ENCODE data around the gene CD33. TPM values are rescaled to one million over a fixed set of nuclear protein-coding genes. Genes with fewer than 3 reads are reported as not detected.
A peak's percentile ranks its signal among the peaks of the same experiment; 100 is the strongest.

Gene CD33
- total RNA-seq, 5 donors from 2014 or later (not counting 1 experiment from before 2014, with no cell fraction given): 0.23 to 0.60 (median 0.42) TPM; not detected in 1

- ATAC-seq (replicated peaks in 1 of 4) (no peak), DNase-seq (no peak)
- Histone ChIP-seq H3K4me3 (ENCODE audit: control insufficient read depth in 1 of 2, extremely low read depth in 1 of 2, low read length in 1 of 2) (no peak overlapping the region), H3K4me1 (ENCODE audit: control insufficient read depth in 1 of 2, extremely low read depth in 1 of 2, insufficient read depth in 2 of 2, low read length in 2 of 2) (peaks cover 0 to 6% of the 10 kb centered on the region in 2 experiments), H3K36me3 (ENCODE audit: control insufficient read depth in 2 of 2, extremely low read depth in 1 of 2, insufficient read depth in 1 of 2, low read length in 1 of 2) (no peaks in the 10 kb centered on the region), H3K27ac (ENCODE audit: low read length) (no peak overlapping the region), H3K9me3 (no peaks in the 10 kb centered on the region), H3K27me3 (replicated peaks in 1 of 2; ENCODE audit: control insufficient read depth in 2 of 2, extremely low read depth in 1 of 2, insufficient read depth in 2 of 2, low read length in 1 of 2) (peaks cover 0 to 53% of the 10 kb centered on the region in 2 experiments)
- WGBS (ENCODE audit: insufficient coverage): 89% methylated on average over 5 of the region's 5 CpGs
- no peaks in the 10 kb centered on the region for H3K36me3 Mint-ChIP-seq
- ChIA-PET CTCF (no interaction called here), POLR2A (no interaction called here)
- H3K9me3 Mint-ChIP-seq: no peaks in the 10 kb centered on the region
- no peak overlapping the region for H3K4me3 Mint-ChIP-seq
- H3K4me1 Mint-ChIP-seq: peaks cover 0 to 6% (median 1%) of the 10 kb centered on the region in 3 donors
- H3K27ac Mint-ChIP-seq: no peak overlapping the region
- peaks cover 18 to 38% of the 10 kb centered on the region in 2 donors for H3K27me3 Mint-ChIP-seq
Measured at GRCh38 chr19:51185868-51186215, 39.0 kb upstream of the CD33 start.

GRCh38 chr19:51186323-51186722, 38.6 kb upstream of the CD33 start:
- Mint-ChIP-seq H3K27me3 (peaks cover 18 to 38% of the 10 kb centered on the region in 2 donors), H3K27ac (no peak overlapping the region), H3K4me1 (peaks cover 0 to 6% (median 1%) of the 10 kb centered on the region in 3 donors), H3K9me3 (no peaks in the 10 kb centered on the region), H3K36me3 (no peaks in the 10 kb centered on the region), H3K4me3 (no peak overlapping the region)
- DNase-seq (no peak), ATAC-seq (replicated peaks in 1 of 4) (no peak)
- Histone ChIP-seq H3K4me1 (ENCODE audit: control insufficient read depth in 1 of 2, extremely low read depth in 1 of 2, insufficient read depth in 2 of 2, low read length in 2 of 2) (peaks cover 0 to 6% of the 10 kb centered on the region in 2 experiments), H3K36me3 (ENCODE audit: control insufficient read depth in 2 of 2, extremely low read depth in 1 of 2, insufficient read depth in 1 of 2, low read length in 1 of 2) (no peaks in the 10 kb centered on the region), H3K27me3 (replicated peaks in 1 of 2; ENCODE audit: control insufficient read depth in 2 of 2, extremely low read depth in 1 of 2, insufficient read depth in 2 of 2, low read length in 1 of 2) (peaks cover 0 to 53% of the 10 kb centered on the region in 2 experiments), H3K4me3 (ENCODE audit: control insufficient read depth in 1 of 2, extremely low read depth in 1 of 2, low read length in 1 of 2) (no peak overlapping the region), H3K9me3 (no peaks in the 10 kb centered on the region), H3K27ac (ENCODE audit: low read length) (no peak overlapping the region)
- ChIA-PET POLR2A (no interaction called here), CTCF (no interaction called here)
- WGBS (ENCODE audit: insufficient coverage): 66% methylated on average over 3 of the region's 13 CpGs

- Histone ChIP-seq H3K4me3 (ENCODE audit: control insufficient read depth in 1 of 2, extremely low read depth in 1 of 2, low read length in 1 of 2) (no peak overlapping the region), H3K27me3 (replicated peaks in 1 of 2; ENCODE audit: control insufficient read depth in 2 of 2, extremely low read depth in 1 of 2, insufficient read depth in 2 of 2, low read length in 1 of 2) (peaks cover 0 to 46% of the 10 kb centered on the region in 2 experiments), H3K9me3 (no peaks in the 10 kb centered on the region), H3K27ac (ENCODE audit: low read length) (no peak overlapping the region), H3K4me1 (ENCODE audit: control insufficient read depth in 1 of 2, extremely low read depth in 1 of 2, insufficient read depth in 2 of 2, low read length in 2 of 2) (no peaks in the 10 kb centered on the region), H3K36me3 (ENCODE audit: control insufficient read depth in 2 of 2, extremely low read depth in 1 of 2, insufficient read depth in 1 of 2, low read length in 1 of 2) (no peaks in the 10 kb centered on the region)
- ChIA-PET POLR2A (no interaction called here), CTCF (no interaction called here)
- no peaks in the 10 kb centered on the region for H3K36me3 Mint-ChIP-seq
- H3K9me3 Mint-ChIP-seq: no peaks in the 10 kb centered on the region
- H3K27ac Mint-ChIP-seq: no peak overlapping the region
- H3K4me1 Mint-ChIP-seq: peaks cover 0 to 6% (median 1%) of the 10 kb centered on the region in 3 donors
- ATAC-seq (replicated peaks in 1 of 4): no peak
- peaks cover 18 to 39% of the 10 kb centered on the region in 2 donors for H3K27me3 Mint-ChIP-seq
- 92% methylated on average over 7 of the region's 11 CpGs for WGBS (ENCODE audit: insufficient coverage)
- no peak overlapping the region for H3K4me3 Mint-ChIP-seq
- DNase-seq: no peak
Measured at GRCh38 chr19:51187395-51188226, 37.3 kb upstream of the CD33 start.

- DNase-seq (no peak), ATAC-seq (replicated peaks in 1 of 4) (no peak)
- H3K4me1 Mint-ChIP-seq: peaks cover 0 to 6% (median 1%) of the 10 kb centered on the region in 3 donors
- H3K4me1 ChIP-seq (ENCODE audit: control insufficient read depth in 1 of 2, extremely low read depth in 1 of 2, insufficient read depth in 2 of 2, low read length in 2 of 2): no peaks in the 10 kb centered on the region
- H3K27me3 ChIP-seq (replicated peaks in 1 of 2; ENCODE audit: control insufficient read depth in 2 of 2, extremely low read depth in 1 of 2, insufficient read depth in 2 of 2, low read length in 1 of 2): peaks cover 0 to 42% of the 10 kb centered on the region in 2 experiments
- POLR2A ChIA-PET: no interaction called here
- H3K9me3 Mint-ChIP-seq: no peaks in the 10 kb centered on the region
- CTCF ChIA-PET: no interaction called here
- H3K36me3 Mint-ChIP-seq: no peaks in the 10 kb centered on the region
- WGBS (ENCODE audit: insufficient coverage): no CpG with 5 or more reads among the region's 2 CpGs
- no peak overlapping the region for H3K4me3 Mint-ChIP-seq
- no peaks in the 10 kb centered on the region for H3K9me3 ChIP-seq
- no peak overlapping the region for H3K27ac Mint-ChIP-seq
- no peak overlapping the region for H3K27ac ChIP-seq (ENCODE audit: low read length)
- no peaks in the 10 kb centered on the region for H3K36me3 ChIP-seq (ENCODE audit: control insufficient read depth in 2 of 2, extremely low read depth in 1 of 2, insufficient read depth in 1 of 2, low read length in 1 of 2)
- H3K27me3 Mint-ChIP-seq: peaks cover 18 to 39% of the 10 kb centered on the region in 2 donors
- H3K4me3 ChIP-seq (ENCODE audit: control insufficient read depth in 1 of 2, extremely low read depth in 1 of 2, low read length in 1 of 2): no peak overlapping the region
Measured at GRCh38 chr19:51188227-51188559, 36.7 kb upstream of the CD33 start.

GRCh38 chr19:51192689-51193088, 32.2 kb upstream of the CD33 start:
- POLR2A ChIA-PET: no interaction called here
- Mint-ChIP-seq H3K27me3 (peaks cover 0 to 8% of the 10 kb centered on the region in 2 donors), H3K27ac (no peak overlapping the region), H3K4me1 (peaks cover 0 to 6% (median 0%) of the 10 kb centered on the region in 3 donors), H3K4me3 (no peak overlapping the region), H3K36me3 (no peaks in the 10 kb centered on the region), H3K9me3 (no peaks in the 10 kb centered on the region)
- Histone ChIP-seq H3K27ac (ENCODE audit: low read length) (no peak overlapping the region), H3K27me3 (replicated peaks in 1 of 2; ENCODE audit: control insufficient read depth in 2 of 2, extremely low read depth in 1 of 2, insufficient read depth in 2 of 2, low read length in 1 of 2) (peaks cover 0 to 8% of the 10 kb centered on the region in 2 experiments), H3K9me3 (no peaks in the 10 kb centered on the region), H3K4me3 (ENCODE audit: control insufficient read depth in 1 of 2, extremely low read depth in 1 of 2, low read length in 1 of 2) (no peak overlapping the region), H3K4me1 (ENCODE audit: control insufficient read depth in 1 of 2, extremely low read depth in 1 of 2, insufficient read depth in 2 of 2, low read length in 2 of 2) (no peaks in the 10 kb centered on the region), H3K36me3 (ENCODE audit: control insufficient read depth in 2 of 2, extremely low read depth in 1 of 2, insufficient read depth in 1 of 2, low read length in 1 of 2) (no peaks in the 10 kb centered on the region)
- DNase-seq: no peak
- no peak for ATAC-seq (replicated peaks in 1 of 4)
- CTCF ChIA-PET: interaction anchor here in 1 of 2 donors (0.9 kb wide), 1 partner anchor 32 kb away, joined by 5 read pairs; the partner anchor contains the start of gene CD33
- WGBS (ENCODE audit: insufficient coverage): 93% methylated on average over 8 of the region's 9 CpGs

GRCh38 chr19:51194527-51195315, 30.2 kb upstream of the CD33 start:
- peak overlapping the region in 1 of 3 donors; percentile 10 for H3K4me3 Mint-ChIP-seq

More at GRCh38 chr19:51194527-51195315, 30.2 kb upstream of the CD33 start:
- H3K36me3 ChIP-seq (ENCODE audit: control insufficient read depth in 2 of 2, extremely low read depth in 1 of 2, insufficient read depth in 1 of 2, low read length in 1 of 2): no peaks in the 10 kb centered on the region
- no peak overlapping the region for H3K4me3 ChIP-seq (ENCODE audit: control insufficient read depth in 1 of 2, extremely low read depth in 1 of 2, low read length in 1 of 2)
- H3K4me1 Mint-ChIP-seq: peaks cover 0 to 6% (median 0%) of the 10 kb centered on the region in 3 donors
- no peaks in the 10 kb centered on the region for H3K36me3 Mint-ChIP-seq
- peak; percentile 84 to 98 (median 89) for ATAC-seq (replicated peaks in 1 of 4)
- ChIA-PET POLR2A (no interaction called here), CTCF (no interaction called here)
- H3K9me3 Mint-ChIP-seq: no peaks in the 10 kb centered on the region
- DNase-seq: no peak
- WGBS (ENCODE audit: insufficient coverage): 62% methylated on average over 9 of the region's 21 CpGs
- no peaks in the 10 kb centered on the region for H3K9me3 ChIP-seq
- no peak overlapping the region for H3K27ac Mint-ChIP-seq
- no peak overlapping the region for H3K27ac ChIP-seq (ENCODE audit: low read length)
- H3K27me3 Mint-ChIP-seq: peaks cover 0 to 12% of the 10 kb centered on the region in 2 donors
- H3K4me1 ChIP-seq (ENCODE audit: control insufficient read depth in 1 of 2, extremely low read depth in 1 of 2, insufficient read depth in 2 of 2, low read length in 2 of 2): no peaks in the 10 kb centered on the region
- peaks cover 0 to 14% of the 10 kb centered on the region in 2 experiments for H3K27me3 ChIP-seq (replicated peaks in 1 of 2; ENCODE audit: control insufficient read depth in 2 of 2, extremely low read depth in 1 of 2, insufficient read depth in 2 of 2, low read length in 1 of 2)
